GM12801 (cell line): ENCODE results near the gene TRPM3.

Experiments
- TF ChIP-seq, protein P1 (sequence below): IDR thresholded peaks from one replicate; pipeline ENCODE4 v1.5.1; 2011; ENCODE audit warnings: control low read depth; ENCODE audit not compliant: insufficient read length; ENCODE audit errors: extremely low read depth

TRPM3 gene

DNA sequence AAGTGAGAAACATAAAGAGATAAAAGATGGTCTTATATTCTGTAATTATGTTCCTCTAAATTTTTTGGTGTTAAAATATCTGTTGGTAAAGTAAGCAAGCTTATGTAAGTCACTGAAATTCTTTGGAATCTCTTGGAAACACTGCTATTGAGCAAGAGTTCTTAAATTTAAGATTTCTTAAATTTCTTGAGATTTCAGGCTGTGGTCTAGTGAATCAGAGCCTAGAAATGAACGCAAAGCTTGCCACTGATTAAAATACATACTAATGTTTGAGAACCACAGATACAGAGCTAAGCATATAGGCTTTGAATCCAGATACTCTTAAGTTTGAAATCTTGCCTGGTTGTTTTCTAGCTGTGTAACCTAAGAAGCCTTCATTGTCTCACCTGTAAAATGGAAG is 133.4 kb downstream of the TRPM3 start:
- TF ChIP-seq, protein P1, sequence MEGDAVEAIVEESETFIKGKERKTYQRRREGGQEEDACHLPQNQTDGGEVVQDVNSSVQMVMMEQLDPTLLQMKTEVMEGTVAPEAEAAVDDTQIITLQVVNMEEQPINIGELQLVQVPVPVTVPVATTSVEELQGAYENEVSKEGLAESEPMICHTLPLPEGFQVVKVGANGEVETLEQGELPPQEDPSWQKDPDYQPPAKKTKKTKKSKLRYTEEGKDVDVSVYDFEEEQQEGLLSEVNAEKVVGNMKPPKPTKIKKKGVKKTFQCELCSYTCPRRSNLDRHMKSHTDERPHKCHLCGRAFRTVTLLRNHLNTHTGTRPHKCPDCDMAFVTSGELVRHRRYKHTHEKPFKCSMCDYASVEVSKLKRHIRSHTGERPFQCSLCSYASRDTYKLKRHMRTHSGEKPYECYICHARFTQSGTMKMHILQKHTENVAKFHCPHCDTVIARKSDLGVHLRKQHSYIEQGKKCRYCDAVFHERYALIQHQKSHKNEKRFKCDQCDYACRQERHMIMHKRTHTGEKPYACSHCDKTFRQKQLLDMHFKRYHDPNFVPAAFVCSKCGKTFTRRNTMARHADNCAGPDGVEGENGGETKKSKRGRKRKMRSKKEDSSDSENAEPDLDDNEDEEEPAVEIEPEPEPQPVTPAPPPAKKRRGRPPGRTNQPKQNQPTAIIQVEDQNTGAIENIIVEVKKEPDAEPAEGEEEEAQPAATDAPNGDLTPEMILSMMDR, result no peak

DNA sequence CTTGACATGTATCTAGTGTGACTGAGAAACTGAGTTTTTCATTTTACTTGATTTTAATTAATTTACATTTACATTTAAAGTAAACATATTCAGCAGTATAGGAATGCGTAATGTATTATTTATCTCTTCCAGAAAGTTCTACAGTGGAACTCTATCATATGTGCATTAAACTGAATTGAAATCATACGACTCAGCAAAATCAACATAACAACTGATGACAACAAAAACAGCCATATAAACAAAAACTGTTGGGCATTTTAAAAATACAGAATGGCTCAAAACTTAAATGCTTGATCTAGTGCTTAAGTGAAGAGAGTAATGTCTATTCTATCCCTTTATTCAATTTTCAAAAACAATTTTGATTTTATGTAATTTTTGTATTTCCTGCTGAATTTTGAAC is 134.4 kb downstream of the TRPM3 start:
- TF ChIP-seq, protein P1, result no peak

DNA sequence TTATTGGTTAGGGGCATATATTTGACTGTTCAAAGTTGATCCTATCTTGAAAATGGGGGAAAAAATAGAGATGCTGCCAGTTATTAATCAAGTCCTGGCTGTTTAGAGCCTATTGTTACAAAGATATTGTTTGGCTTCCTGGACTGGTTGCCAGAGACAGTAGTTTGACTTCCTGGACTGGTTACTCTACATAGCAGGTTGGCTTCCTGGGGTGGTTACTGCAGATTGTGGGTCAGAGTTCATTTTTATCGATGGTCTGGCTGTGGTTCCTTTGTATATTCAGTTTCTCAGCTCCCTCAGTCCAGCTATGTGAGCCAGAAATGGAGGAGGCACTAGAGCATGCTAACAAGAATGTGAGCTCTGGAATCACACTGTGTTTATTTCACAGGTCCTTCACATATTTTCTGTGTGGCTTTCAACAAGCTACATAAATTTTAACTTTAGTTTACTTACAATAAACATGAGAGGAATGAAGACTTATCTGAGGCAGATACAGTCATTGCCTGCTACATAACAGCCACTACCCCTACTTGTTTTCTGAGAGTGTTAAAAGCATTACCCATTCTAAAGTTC is 137.6 kb downstream of the TRPM3 start:
- TF ChIP-seq, protein P1, result no peak

DNA sequence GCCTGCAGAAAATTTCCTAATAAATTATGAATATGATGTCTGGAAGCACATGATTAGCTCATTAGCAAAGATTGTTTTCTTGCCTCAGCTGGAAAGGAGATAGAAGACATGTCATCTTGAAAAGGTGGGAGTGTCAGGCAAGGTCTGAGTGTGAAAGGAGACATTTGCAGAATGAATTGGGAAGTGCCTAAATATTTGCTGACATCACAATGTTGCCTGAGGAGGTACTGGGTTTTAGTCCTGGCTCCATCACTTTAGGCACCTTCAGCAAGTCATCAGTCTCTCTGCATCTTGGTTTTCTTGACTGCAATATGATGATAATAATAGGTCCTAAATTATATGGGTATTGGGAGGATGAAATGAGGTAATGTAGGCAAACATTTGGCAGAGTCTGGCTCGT is 140.1 kb downstream of the TRPM3 start:
- TF ChIP-seq, protein P1, result no peak

DNA sequence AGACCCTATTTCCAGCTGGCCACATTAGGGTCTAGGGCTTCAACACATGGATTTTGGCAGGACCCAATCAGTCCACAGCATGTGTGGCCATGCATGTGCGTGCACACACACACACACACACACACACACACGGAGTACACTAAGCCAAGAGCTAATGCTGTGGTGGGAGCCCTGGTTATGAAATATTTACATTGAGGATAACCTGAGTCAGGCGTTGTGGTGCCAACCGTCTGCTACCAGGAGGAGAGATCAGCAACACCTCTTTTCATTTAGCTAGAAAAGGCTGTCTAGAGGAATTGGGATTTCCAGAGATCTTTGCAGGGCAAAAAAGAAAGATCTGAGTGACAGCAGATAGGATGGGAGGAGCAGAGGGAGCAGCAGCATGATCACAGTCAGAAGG is 141.5 kb downstream of the TRPM3 start:
- TF ChIP-seq, protein P1, result no peak

DNA sequence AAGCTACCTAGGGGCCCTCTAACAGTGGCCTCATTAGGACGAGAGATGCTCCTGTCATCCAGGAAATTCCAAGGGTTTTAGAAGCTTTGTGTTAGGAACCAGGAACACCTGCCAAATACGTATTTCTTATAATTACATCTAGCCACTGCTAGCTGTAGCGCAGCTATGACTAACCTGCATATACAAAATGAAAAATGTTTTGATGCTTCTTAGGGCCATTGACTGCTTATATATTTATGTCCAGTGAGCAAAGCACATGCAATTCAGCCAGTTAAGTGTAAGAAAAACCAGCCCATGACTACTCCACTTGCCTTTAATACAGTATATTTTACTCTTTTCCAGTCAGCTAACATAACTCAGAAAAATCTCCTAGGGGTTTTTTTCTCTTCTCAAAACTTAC is 143.3 kb downstream of the TRPM3 start:
- TF ChIP-seq, protein P1, result no peak

DNA sequence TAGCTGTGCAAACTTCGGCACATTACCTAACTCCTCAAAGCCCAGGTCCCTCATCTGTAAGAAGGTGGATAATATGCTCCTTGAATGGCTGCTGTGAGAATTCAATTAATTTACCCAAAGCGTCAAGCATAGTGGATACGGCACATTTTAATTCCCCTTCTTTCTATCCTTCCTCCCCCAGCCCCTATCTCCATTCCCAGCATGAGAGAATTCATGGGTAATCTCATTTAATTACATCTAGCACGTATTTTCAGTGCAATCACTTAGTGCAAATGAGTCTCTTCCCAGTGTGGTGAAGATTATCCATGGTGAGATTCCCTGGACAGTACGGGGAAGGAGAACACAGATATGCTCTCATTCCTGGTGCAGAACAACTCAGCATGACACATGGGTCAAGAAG is 145.6 kb downstream of the TRPM3 start:
- TF ChIP-seq, protein P1, result no peak
